H1 (cell line): ENCODE measurements around the gene POLR2C. TPM values are rescaled to one million over a fixed set of nuclear protein-coding genes. Genes with fewer than 3 reads are reported as not detected.

Experiments
- CTCF ChIA-PET: fragments of 300-600 bp; sonication (Branson Sonifier 250); formaldehyde crosslinking; loops from one replicate; lab custom pipeline; 2021; ENCODE audit not compliant: partially characterized antibody; lab: Charles Lee
- POLR2A ChIA-PET: fragments of 300-600 bp; sonication (Branson Sonifier 250); formaldehyde crosslinking; loops from one replicate; lab custom pipeline; 2021; ENCODE audit warnings: inconsistent platforms; ENCODE audit not compliant: partially characterized antibody; lab: Charles Lee
- DNase-seq, 2 experiments: peaks; one replicate each; pipeline versions ENCODE4 v3.0.0 to v3.0.0-alpha.2; 2010 to 2022; ENCODE audit warnings: low spot score in 2 of 2, low read depth in 1 of 2, mixed read lengths in 1 of 2
- FAIRE-seq: peaks from 2 replicates; lab custom pipeline; 2011; peaks lifted over from hg19 to GRCh38; lab: Jason Lieb, UNC
- H2AFZ ChIP-seq: 2 replicates; pipeline ENCODE4 v1.8.1; 2012; ENCODE audit warnings: low read length, inconsistent platforms
- H2AK5ac ChIP-seq: 2 replicates; pipeline ENCODE4 v1.6.1; 2013; ENCODE audit warnings: low read depth, low read length
- H2BK120ac ChIP-seq: replicated peaks from 2 replicates; pipeline ENCODE3; 2013; ENCODE audit warnings: low read depth, low read length, inconsistent platforms
- H2BK12ac ChIP-seq: 2 replicates; pipeline ENCODE4 v1.6.1; 2013; ENCODE audit warnings: low read depth, low read length
- H2BK15ac ChIP-seq: 2 replicates; pipeline ENCODE4 v1.6.1; 2013; ENCODE audit warnings: low read length
- H2BK20ac ChIP-seq: 2 replicates; pipeline ENCODE4 v1.6.1; 2013; ENCODE audit warnings: low read length
- H2BK5ac ChIP-seq: 2 replicates; pipeline ENCODE4 v1.6.1; 2013; ENCODE audit warnings: low read depth, low read length
- H3K14ac ChIP-seq: 2 replicates; pipeline ENCODE4 v1.6.1; 2013; ENCODE audit warnings: inconsistent platforms; ENCODE audit not compliant: insufficient read length
- H3K18ac ChIP-seq: 2 replicates; pipeline ENCODE4 v1.6.1; 2013; ENCODE audit warnings: low read length; ENCODE audit errors: extremely low read depth
- H3K23ac ChIP-seq: 2 replicates; pipeline ENCODE4 v1.6.1; 2013; ENCODE audit warnings: inconsistent platforms; ENCODE audit not compliant: insufficient read length
- H3K23me2 ChIP-seq: 2 replicates; pipeline ENCODE4 v1.6.1; 2013; ENCODE audit warnings: low read depth, low read length
- H3K27ac ChIP-seq: 2 replicates; pipeline ENCODE4 v1.6.1; 2011; ENCODE audit warnings: low read depth, low read length, inconsistent platforms
- H3K27me3 ChIP-seq, 4 experiments: replicated peaks in 1 of 4; 1 replicate in 1 of 4; 2 replicates in 3 of 4; pipeline versions ENCODE4 v1.6.1 to v1.8.1; 2011 to 2013; ENCODE audit warnings: low read length in 3 of 4, mild to moderate bottlenecking in 3 of 4, inconsistent platforms in 2 of 4, mixed read lengths in 2 of 4, moderate library complexity in 1 of 4; ENCODE audit not compliant: control insufficient read depth in 3 of 4, insufficient read depth in 3 of 4; ENCODE audit errors: extremely low read depth in 1 of 4
- H3K36me3 ChIP-seq, 4 experiments: 2 replicates each; pipeline versions ENCODE4 v1.6.1 to v1.8.1; 2011 to 2013; ENCODE audit warnings: mild to moderate bottlenecking in 4 of 4, low read length in 3 of 4, moderate library complexity in 2 of 4, control low read depth in 1 of 4, inconsistent platforms in 1 of 4; ENCODE audit not compliant: insufficient read depth in 4 of 4, control insufficient read depth in 2 of 4
- H3K4ac ChIP-seq: replicated peaks from 2 replicates; pipeline ENCODE3; 2013; ENCODE audit warnings: low read length, low read depth, mixed read lengths, inconsistent platforms; ENCODE audit not compliant: insufficient read length
- H3K4me1 ChIP-seq, 4 experiments: replicated peaks in 1 of 4; 1 replicate in 1 of 4; 2 replicates in 3 of 4; pipeline versions ENCODE4 v1.6.1 to v1.8.1; 2011 to 2013; ENCODE audit warnings: low read length in 3 of 4, inconsistent platforms in 2 of 4, mixed read lengths in 1 of 4; ENCODE audit not compliant: insufficient read depth in 4 of 4, control insufficient read depth in 3 of 4
- H3K4me2 ChIP-seq, 2 experiments: 2 replicates each; pipeline versions ENCODE4 v1.6.1 to v1.8.1; 2011 to 2013; ENCODE audit warnings: low read depth in 2 of 2, low read length in 2 of 2, control low read depth in 1 of 2, inconsistent platforms in 1 of 2, mild to moderate bottlenecking in 1 of 2; ENCODE audit not compliant: insufficient read depth in 1 of 2
- H3K4me3 ChIP-seq, 4 experiments: fragments of 200-600, 300-600 bp in 1 of 4; sonication (generic), shearing (Covaris generic), sonication (Bioruptor Twin) in 1 of 4; 2 replicates each; pipeline versions ENCODE4 v1.5.1 to v1.8.1; 2011 to 2016; ENCODE audit warnings: low read length in 4 of 4, low read depth in 3 of 4, control low read depth in 2 of 4, inconsistent platforms in 2 of 4, mild to moderate bottlenecking in 2 of 4, mixed read lengths in 1 of 4, moderate library complexity in 1 of 4; ENCODE audit not compliant: insufficient read depth in 2 of 4; ENCODE audit errors: extremely low read depth in 1 of 4
- H3K56ac ChIP-seq: replicated peaks from 2 replicates; pipeline ENCODE3; 2013; ENCODE audit warnings: low read depth, mild to moderate bottlenecking, mixed read lengths, low read length, inconsistent platforms; ENCODE audit not compliant: insufficient read length
- H3K79me1 ChIP-seq: 2 replicates; pipeline ENCODE4 v1.6.1; 2013; ENCODE audit warnings: low read depth, low read length, control low read depth
- H3K79me2 ChIP-seq, 2 experiments: 2 replicates each; pipeline versions ENCODE4 v1.6.1 to v1.8.1; 2012 to 2013; ENCODE audit warnings: low read length in 2 of 2, mild to moderate bottlenecking in 2 of 2, inconsistent platforms in 1 of 2; ENCODE audit not compliant: insufficient read depth in 2 of 2, control insufficient read depth in 1 of 2
- H3K9ac ChIP-seq, 4 experiments: replicated peaks in 1 of 4; 1 replicate in 1 of 4; 2 replicates in 3 of 4; pipeline versions ENCODE4 v1.6.1 to v1.8.1; 2011 to 2013; ENCODE audit warnings: low read depth in 3 of 4, low read length in 3 of 4, control low read depth in 2 of 4, mild to moderate bottlenecking in 2 of 4, moderate library complexity in 2 of 4, inconsistent platforms in 1 of 4; ENCODE audit errors: extremely low read depth in 1 of 4
- H3K9me3 ChIP-seq, 2 experiments: 2 replicates each; pipeline versions ENCODE4 v1.6.1 to v1.8.1; 2012 to 2013; ENCODE audit warnings: mild to moderate bottlenecking in 2 of 2, moderate library complexity in 2 of 2, control low read depth in 1 of 2, inconsistent platforms in 1 of 2, low read depth in 1 of 2, low read length in 1 of 2, mixed read lengths in 1 of 2; ENCODE audit not compliant: insufficient read depth in 2 of 2
- H4K20me1 ChIP-seq, 2 experiments: replicated peaks in 1 of 2; 2 replicates each; pipeline versions ENCODE3 to v1.8.1; 2011 to 2013; ENCODE audit warnings: inconsistent platforms in 2 of 2, low read length in 2 of 2, mild to moderate bottlenecking in 1 of 2; ENCODE audit not compliant: insufficient read depth in 2 of 2, control insufficient read depth in 1 of 2
- H4K5ac ChIP-seq: 2 replicates; pipeline ENCODE4 v1.6.1; 2013; ENCODE audit warnings: low read length, low read depth, mixed read lengths, inconsistent platforms; ENCODE audit not compliant: insufficient read length
- H4K8ac ChIP-seq: 2 replicates; pipeline ENCODE4 v1.8.0; 2013; ENCODE audit warnings: mild to moderate bottlenecking, moderate library complexity, low read length, inconsistent platforms; ENCODE audit not compliant: insufficient read depth; ENCODE audit errors: extremely low read depth
- H4K91ac ChIP-seq: replicated peaks from 2 replicates; pipeline ENCODE3; 2013; ENCODE audit warnings: low read length, mixed read lengths, inconsistent platforms; ENCODE audit not compliant: insufficient read length
- CBX8 ChIP-seq: fragments of 300-800, 300-1000 bp; sonication (generic); IDR thresholded peaks from 2 replicates; pipeline ENCODE4 v1.7.1; 2016; ENCODE audit warnings: low read depth, low read length, borderline replicate concordance
- POLR2AphosphoS5 ChIP-seq: IDR thresholded peaks from 2 replicates; pipeline ENCODE4 v1.6.1; 2011; ENCODE audit warnings: low read depth, low read length
- WGBS, 2 experiments: shearing (Covaris generic) in 1 of 2; methylation state at CpG; one replicate each; pipeline versions ENCODE4 v1.1.6 to v1.1.7; 2013 to 2015; ENCODE audit warnings: low lambda C conversion rate in 2 of 2, mixed read lengths in 2 of 2, inconsistent platforms in 1 of 2, low coverage in 1 of 2, missing lambda C conversion rate in 1 of 2; ENCODE audit not compliant: insufficient replicate concordance in 2 of 2, insufficient coverage in 1 of 2, insufficient read length in 1 of 2; ENCODE audit errors: extremely low coverage in 1 of 2, missing lambda C conversion rate in 1 of 2; 5-methylcytosine and 5-hydroxymethylcytosine counted together
- polyA plus RNA-seq, 7 experiments: library from polyadenylated mRNA; depleted of rRNA in 3 of 7; stranded (reverse) in 5 of 7; unstranded in 2 of 7; fragments of >200 nt in 5 of 7; fragments of 200-250 nt in 2 of 7; gene quantifications; 1 replicate in 5 of 7; 2 replicates in 1 of 7; 4 replicates in 1 of 7; pipeline versions ENCODE4 v1.2.1 to v1.2.3, GENCODE V29; 2011 to 2013; ENCODE audit warnings: missing spikeins in 2 of 7, mixed read lengths in 2 of 7
- total RNA-seq: library from RNA; stranded (reverse); fragmentation: NEBNext Ultra II Directional; extraction: Animal tissue kit (Norgen Biotek cat#: 25700); gene quantifications from 2 replicates; pipeline ENCODE4 v1.2.1, GENCODE V29; 2021

Gene POLR2C
- total and polyA plus RNA-seq, 2 of the 8 experiments (the other 6 are each of a cell fraction or from before 2014, with no cell fraction given), result 72.5 to 132 TPM

DNA sequence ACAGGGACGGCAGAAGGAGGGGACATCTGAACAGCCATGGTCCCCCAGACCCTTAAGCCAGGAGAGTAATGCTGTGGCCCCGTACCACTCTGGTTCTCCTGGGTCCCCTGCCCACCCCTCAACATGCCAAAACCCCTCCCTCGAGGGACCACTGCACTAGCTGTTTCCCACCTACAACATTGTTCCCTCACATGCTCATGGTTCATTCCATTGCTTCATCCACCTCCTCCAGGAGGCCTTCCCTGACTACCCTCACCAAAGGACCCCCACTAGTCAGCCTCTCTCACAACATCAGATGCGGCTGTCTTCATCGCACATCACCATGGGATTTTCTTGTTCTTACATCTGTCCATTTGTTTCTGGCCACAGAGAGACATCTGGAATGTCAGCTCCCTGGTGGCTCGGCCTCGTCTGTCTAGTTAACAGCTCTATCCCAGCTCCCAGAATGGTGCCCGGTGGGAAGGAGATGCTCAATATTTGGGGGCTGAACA, 22.1 kb downstream of the POLR2C start:
- H3K56ac ChIP-seq, result no peak overlapping the region
- H3K79me1 ChIP-seq, result no peaks in the 10 kb centered on the region
- FAIRE-seq (no peak), DNase-seq (no peak)
- no peak overlapping the region for H3K4me3 ChIP-seq
- H4K8ac ChIP-seq, result peak overlapping the region; percentile 29
- H4K20me1 ChIP-seq, result no peaks in the 10 kb centered on the region
- H3K4me2 ChIP-seq, result no peak overlapping the region; a peak in 1 of 4 replicates
- peaks cover 0 to 12% (median 4%) of the 10 kb centered on the region in 4 experiments; a peak in 4 of 7 replicates for H3K27me3 ChIP-seq
- H3K36me3 ChIP-seq, result no peaks in the 10 kb centered on the region
- peaks cover 10% of the 10 kb centered on the region; the same call in 1 of the 2 replicates for H3K23me2 ChIP-seq
- no peak overlapping the region for H2BK120ac ChIP-seq
- H3K4me1 ChIP-seq, result peaks cover 0 to 22% (median 11%) of the 10 kb centered on the region in 4 experiments; a peak in 6 of 7 replicates
- no peak overlapping the region for H3K9ac ChIP-seq
- no peak overlapping the region for H2BK12ac ChIP-seq
- no peak overlapping the region for H3K23ac ChIP-seq
- no peak overlapping the region for H3K14ac ChIP-seq
- H3K18ac ChIP-seq, result no peak overlapping the region
- POLR2A ChIA-PET, result interaction anchor here (0.8 to 1.8 kb wide), 5 partner anchors 10 to 53 kb away, joined by 3 to 6 read pairs (median 4); no protein-coding TSS in a partner anchor
- WGBS, 2 experiments, result 89% methylated on average over 8 of the region's 8 CpGs; no CpG with 5 or more reads in 1 of the 2 experiments
- H4K5ac ChIP-seq, result no peak overlapping the region
- H4K91ac ChIP-seq, result no peak overlapping the region
- CTCF ChIA-PET, result interaction anchor here (1.7 to 14.6 kb wide), 2 partner anchors 23 to 33 kb away, joined by 7 to 144 read pairs; partner anchors contain the start of gene POLR2C
- H2AK5ac ChIP-seq, result no peak overlapping the region
- H2BK5ac ChIP-seq, result no peak overlapping the region
- H2AFZ ChIP-seq, result no peak overlapping the region
- no peaks in the 10 kb centered on the region for H3K79me2 ChIP-seq
- peaks cover 3 to 4% of the 10 kb centered on the region in 2 experiments; a peak in 1 of 4 replicates for H3K9me3 ChIP-seq
- no peak overlapping the region for H3K4ac ChIP-seq
- H3K27ac ChIP-seq, result no peak overlapping the region
- H2BK20ac ChIP-seq, result no peak overlapping the region
- H2BK15ac ChIP-seq, result no peak overlapping the region
- TF ChIP-seq POLR2AphosphoS5 (no peak), CBX8 (no peak)
